CD8-positive, alpha-beta memory T cell (primary cell): ENCODE results near the gene CUL5. TPM values are rescaled to one million over a fixed set of nuclear protein-coding genes. Genes with fewer than 3 reads are reported as not detected.
"Not testable (repeated sequence)": the region's sequence is repeated elsewhere in the genome, so short reads cannot be mapped to it uniquely, and the experiment has no call there.

Experiments used
- CTCF ChIA-PET: fragments of 350-600 bp; sonication (Branson Sonifier 250); formaldehyde crosslinking; loops from one replicate; lab custom pipeline; 2021; ENCODE audit warnings: antibody characterized with exemption; lab: Charles Lee
- POLR2A ChIA-PET: fragments of 350-600 bp; sonication (Branson Sonifier 250); formaldehyde crosslinking; loops from one replicate; lab custom pipeline; 2021; ENCODE audit warnings: antibody characterized with exemption; lab: Charles Lee
- DNase-seq, 5 donors: peaks; one replicate each; pipeline versions ENCODE4 v3.0.0 to v3.0.0-alpha.2; 2020 to 2022; ENCODE audit warnings: mixed read lengths in 1 of 5
- H3K27ac ChIP-seq: one replicate; pipeline ENCODE4 v1.7.0; 2013; ENCODE audit warnings: low read depth, mild to moderate bottlenecking, low read length, moderate library complexity
- H3K27me3 ChIP-seq: 2 replicates; pipeline ENCODE4 v1.7.0; 2013; ENCODE audit warnings: low read length, mild to moderate bottlenecking; ENCODE audit not compliant: insufficient read depth, poor library complexity, severe bottlenecking
- H3K36me3 ChIP-seq: 2 replicates; pipeline ENCODE4 v1.7.0; 2013; ENCODE audit warnings: mild to moderate bottlenecking, low read length, moderate library complexity; ENCODE audit not compliant: insufficient read depth
- H3K4me1 ChIP-seq: 2 replicates; pipeline ENCODE4 v1.7.0; 2013; ENCODE audit warnings: mild to moderate bottlenecking, low read length, moderate library complexity; ENCODE audit not compliant: insufficient read depth
- H3K4me3 ChIP-seq: 2 replicates; pipeline ENCODE4 v1.7.0; 2013; ENCODE audit warnings: mild to moderate bottlenecking, low read length
- H3K9me3 ChIP-seq: 2 replicates; pipeline ENCODE4 v1.7.0; 2013; ENCODE audit warnings: mild to moderate bottlenecking, low read length
- H3K27ac Mint-ChIP-seq, 8 donors: one replicate each; pipeline ENCODE4 v1.8.0; 2020 to 2021; ENCODE audit warnings: mixed read lengths in 8 of 8, mild to moderate bottlenecking in 6 of 8, inconsistent platforms in 3 of 8, moderate library complexity in 3 of 8
- H3K27me3 Mint-ChIP-seq, 2 donors: one replicate each; pipeline ENCODE4 v1.8.0; 2020 to 2021; ENCODE audit warnings: mixed read lengths in 2 of 2, mild to moderate bottlenecking in 1 of 2, moderate library complexity in 1 of 2
- H3K36me3 Mint-ChIP-seq, 3 donors: one replicate each; pipeline ENCODE4 v1.8.0; 2020 to 2021; ENCODE audit warnings: mixed read lengths in 3 of 3, inconsistent platforms in 1 of 3, mild to moderate bottlenecking in 1 of 3
- H3K4me1 Mint-ChIP-seq, 3 donors: one replicate each; pipeline ENCODE4 v1.8.0; 2020 to 2021; ENCODE audit warnings: mixed read lengths in 3 of 3, inconsistent platforms in 1 of 3, mild to moderate bottlenecking in 1 of 3
- H3K4me3 Mint-ChIP-seq, 7 donors: one replicate each; pipeline ENCODE4 v1.8.0; 2020 to 2021; ENCODE audit warnings: mixed read lengths in 7 of 7, mild to moderate bottlenecking in 6 of 7, moderate library complexity in 4 of 7, inconsistent platforms in 2 of 7
- H3K9me3 Mint-ChIP-seq, 5 donors: one replicate each; pipeline ENCODE4 v1.8.0; 2020 to 2022; ENCODE audit warnings: mixed read lengths in 5 of 5, mild to moderate bottlenecking in 3 of 5, moderate library complexity in 2 of 5, inconsistent platforms in 1 of 5
- polyA plus RNA-seq: library from polyadenylated mRNA; unstranded; fragments of 300-500 nt; fragmentation: Illumina TruSeq; gene quantifications from one replicate; pipeline ENCODE4 v1.2.3, GENCODE V29; 2021
- total RNA-seq, 2 experiments: library from RNA; stranded (reverse); gene quantifications; one replicate each; pipeline ENCODE4 v1.2.3, GENCODE V29; 2021

Gene CUL5
- total and polyA plus RNA-seq, 3 experiments from 2014 or later, result 39.0 to 42.9 (median 41.8) TPM

- H3K27ac Mint-ChIP-seq, result peak within 1 kb of the TSS; percentile 52 to 94 (median 89)
- peak; percentile 93 to 97 (median 95) for DNase-seq
- H3K4me1 Mint-ChIP-seq, result peaks cover 38 to 49% (median 46%) of the 10 kb centered on the region in 3 donors
- H3K27me3 Mint-ChIP-seq, result no peaks in the 10 kb centered on the region
- peaks cover 5 to 6% (median 6%) of the 10 kb centered on the region in 3 donors for H3K36me3 Mint-ChIP-seq
- H3K9me3 Mint-ChIP-seq, result no peaks in the 10 kb centered on the region
- Histone ChIP-seq H3K36me3 (no peaks in the 10 kb centered on the region), H3K27ac (peak within 1 kb of the TSS; percentile 73), H3K4me1 (peaks cover 39% of the 10 kb centered on the region), H3K4me3 (peak within 1 kb of the TSS; percentile 86), H3K9me3 (no peaks in the 10 kb centered on the region), H3K27me3 (no peaks in the 10 kb centered on the region)
- H3K4me3 Mint-ChIP-seq, result peak within 1 kb of the TSS; percentile 85 to 94 (median 91)
- CTCF ChIA-PET, result interaction anchor here (0.8 kb wide), 1 partner anchor 9 kb away, joined by 3 read pairs; no protein-coding TSS in a partner anchor
- POLR2A ChIA-PET, result interaction anchor here (0.6 kb wide), 1 partner anchor 404 kb away, joined by 6 read pairs; no protein-coding TSS in a partner anchor
Measured at GRCh38 chr11:108121274-108122155, 112.8 kb downstream of the CUL5 start, which contains the start of gene ACAT1. Gene ACAT1 (plus strand): TSS chr11:108121567. CDS start chr11:108121607, 40 bp downstream.

- Mint-ChIP-seq H3K4me1 (peaks cover 38 to 50% (median 48%) of the 10 kb centered on the region in 3 donors), H3K4me3 (peak overlapping the region; percentile 85 to 94 (median 91)), H3K9me3 (no peaks in the 10 kb centered on the region), H3K36me3 (peaks cover 6% of the 10 kb centered on the region in 3 donors), H3K27me3 (no peaks in the 10 kb centered on the region), H3K27ac (peak overlapping the region in 7 of 8 donors; percentile 52 to 94 (median 88))
- no peak for DNase-seq
- Histone ChIP-seq H3K27me3 (no peaks in the 10 kb centered on the region), H3K36me3 (no peaks in the 10 kb centered on the region), H3K4me1 (peaks cover 39% of the 10 kb centered on the region), H3K4me3 (peak overlapping the region; percentile 86), H3K27ac (peak overlapping the region; percentile 73), H3K9me3 (no peaks in the 10 kb centered on the region)
- ChIA-PET CTCF (interaction anchor here (0.8 to 1.2 kb wide), 2 partner anchors 8 to 10 kb away, joined by 3 read pairs; no protein-coding TSS in a partner anchor), POLR2A (interaction anchor here (0.6 kb wide), 1 partner anchor 403 kb away, joined by 6 read pairs; no protein-coding TSS in a partner anchor)
Measured at GRCh38 chr11:108122166-108122628, 113.5 kb downstream of the CUL5 start.

GRCh38 chr11:108125096-108125495, 116.4 kb downstream of the CUL5 start:
- POLR2A ChIA-PET, result interaction anchor here (1.0 kb wide), 1 partner anchor 103 kb away, joined by 3 read pairs; no protein-coding TSS in a partner anchor

GRCh38 chr11:108128772-108129171, 120.1 kb downstream of the CUL5 start:
- no peaks in the 10 kb centered on the region for H3K9me3 Mint-ChIP-seq
- no peaks in the 10 kb centered on the region for H3K9me3 ChIP-seq
- POLR2A ChIA-PET, result interaction anchor here (0.6 kb wide), 1 partner anchor 25 kb away, joined by 3 read pairs; no protein-coding TSS in a partner anchor
- H3K36me3 Mint-ChIP-seq, result peaks cover 6 to 33% (median 10%) of the 10 kb centered on the region in 3 donors
- H3K27ac ChIP-seq, result no peak overlapping the region
- peaks cover 26 to 51% (median 29%) of the 10 kb centered on the region in 3 donors for H3K4me1 Mint-ChIP-seq
- no peak for DNase-seq
- no peak overlapping the region for H3K4me3 ChIP-seq
- CTCF ChIA-PET, result no interaction called here
- peak overlapping the region in 4 of 8 donors; percentile 22 to 86 (median 59) for H3K27ac Mint-ChIP-seq
- peaks cover 12% of the 10 kb centered on the region for H3K4me1 ChIP-seq
- H3K36me3 ChIP-seq, result peaks cover 4% of the 10 kb centered on the region
- no peak overlapping the region for H3K4me3 Mint-ChIP-seq
- no peaks in the 10 kb centered on the region for H3K27me3 ChIP-seq
- no peaks in the 10 kb centered on the region for H3K27me3 Mint-ChIP-seq

More at GRCh38 chr11:108125096-108125495, 116.4 kb downstream of the CUL5 start:
- Mint-ChIP-seq H3K4me3 (peak overlapping the region in 2 of 7 donors; percentile 46 to 87), H3K4me1 (peaks cover 41 to 69% (median 48%) of the 10 kb centered on the region in 3 donors), H3K9me3 (no peaks in the 10 kb centered on the region), H3K36me3 (peaks cover 6 to 23% (median 10%) of the 10 kb centered on the region in 3 donors), H3K27me3 (no peaks in the 10 kb centered on the region), H3K27ac (peak overlapping the region in 5 of 8 donors; percentile 51 to 94 (median 70))
- Histone ChIP-seq H3K4me3 (no peak overlapping the region), H3K27ac (no peak overlapping the region), H3K27me3 (no peaks in the 10 kb centered on the region), H3K36me3 (no peaks in the 10 kb centered on the region), H3K4me1 (peaks cover 39% of the 10 kb centered on the region), H3K9me3 (no peaks in the 10 kb centered on the region)
- CTCF ChIA-PET, result interaction anchor here (1.0 kb wide), 1 partner anchor 23 kb away, joined by 3 read pairs; no protein-coding TSS in a partner anchor
- DNase-seq, result no peak

GRCh38 chr11:108131993-108132392, 123.3 kb downstream of the CUL5 start:
- Mint-ChIP-seq H3K36me3 (peaks cover 0 to 49% (median 8%) of the 10 kb centered on the region in 3 donors), H3K4me3 (no peak overlapping the region), H3K4me1 (peaks cover 9 to 38% (median 10%) of the 10 kb centered on the region in 3 donors), H3K27me3 (no peaks in the 10 kb centered on the region), H3K9me3 (no peaks in the 10 kb centered on the region), H3K27ac (peak overlapping the region in 3 of 8 donors; percentile 55 to 64 (median 60))
- CTCF ChIA-PET, result no interaction called here
- H3K4me1 ChIP-seq, result no peaks in the 10 kb centered on the region
- peaks cover 10% of the 10 kb centered on the region for H3K36me3 ChIP-seq
- no peaks in the 10 kb centered on the region for H3K27me3 ChIP-seq
- no peak overlapping the region for H3K27ac ChIP-seq
- no peak for DNase-seq
- H3K4me3 ChIP-seq, result no peak overlapping the region
- H3K9me3 ChIP-seq, result no peaks in the 10 kb centered on the region
- POLR2A ChIA-PET, result interaction anchor here (0.6 kb wide), 1 partner anchor 25 kb away, joined by 3 read pairs; no protein-coding TSS in a partner anchor

- H3K4me1 ChIP-seq, POLR2A ChIA-PET, DNase-seq, H3K27me3 ChIP-seq, H3K4me3 Mint-ChIP-seq, H3K27ac ChIP-seq, H3K9me3 ChIP-seq, H3K36me3 ChIP-seq, H3K9me3 Mint-ChIP-seq, H3K4me3 ChIP-seq, H3K27me3 Mint-ChIP-seq: not testable (repeated sequence)
- H3K27ac Mint-ChIP-seq, result peak overlapping the region in 4 of 8 donors; percentile 57 to 73 (median 63)
- H3K36me3 Mint-ChIP-seq, result peaks cover 0 to 47% (median 8%) of the 10 kb centered on the region in 3 donors
- H3K4me1 Mint-ChIP-seq, result peaks cover 12 to 33% (median 13%) of the 10 kb centered on the region in 3 donors
- CTCF ChIA-PET, result interaction anchor here (0.8 kb wide), 1 partner anchor 10 kb away, joined by 3 read pairs; no protein-coding TSS in a partner anchor
Measured at GRCh38 chr11:108132993-108133538, 124.4 kb downstream of the CUL5 start.

GRCh38 chr11:108135845-108136544, 127.3 kb downstream of the CUL5 start:
- Mint-ChIP-seq H3K36me3 (peaks cover 4 to 54% (median 11%) of the 10 kb centered on the region in 3 donors), H3K4me3 (no peak overlapping the region), H3K27me3 (no peaks in the 10 kb centered on the region), H3K4me1 (peaks cover 11 to 22% (median 13%) of the 10 kb centered on the region in 3 donors), H3K9me3 (no peaks in the 10 kb centered on the region), H3K27ac (peak overlapping the region in 5 of 8 donors; percentile 23 to 63 (median 35))
- no peak overlapping the region for H3K4me3 ChIP-seq
- H3K9me3 ChIP-seq, result no peaks in the 10 kb centered on the region
- H3K27me3 ChIP-seq, result no peaks in the 10 kb centered on the region
- ChIA-PET CTCF (no interaction called here), POLR2A (interaction anchor here (0.7 kb wide), 2 partner anchors 18 to 323 kb away, joined by 3 to 7 read pairs; no protein-coding TSS in a partner anchor)
- no peak for DNase-seq
- peaks cover 23% of the 10 kb centered on the region for H3K36me3 ChIP-seq
- no peak overlapping the region for H3K27ac ChIP-seq
- H3K4me1 ChIP-seq, result no peaks in the 10 kb centered on the region
